Raji (cell line): ENCODE data around the gene CHCHD3.

Experiments used
- POLR2A ChIP-seq: IDR thresholded peaks from 2 replicates; pipeline ENCODE4 v1.6.1; 2011; ENCODE audit warnings: low read depth, low read length, control low read depth; ENCODE audit not compliant: insufficient read depth

CHCHD3 gene

GRCh38 chr7:132939495-132939894, 142.4 kb downstream of the CHCHD3 start:
- no peak for TF ChIP-seq POLR2A

GRCh38 chr7:132937286-132937685, 144.6 kb downstream of the CHCHD3 start:
- no peak for TF ChIP-seq POLR2A

GRCh38 chr7:132935608-132936007, 146.3 kb downstream of the CHCHD3 start:
- no peak for TF ChIP-seq POLR2A

GRCh38 chr7:132934017-132934416, 147.9 kb downstream of the CHCHD3 start:
- no peak for TF ChIP-seq POLR2A

GRCh38 chr7:132933072-132933458, 148.8 kb downstream of the CHCHD3 start:
- TF ChIP-seq POLR2A, result no peak

- TF ChIP-seq POLR2A, result no peak
Measured at GRCh38 chr7:132932296-132933071, 149.4 kb downstream of the CHCHD3 start.

GRCh38 chr7:132930881-132931280, 151.0 kb downstream of the CHCHD3 start:
- TF ChIP-seq POLR2A, result no peak

- no peak for TF ChIP-seq POLR2A
Measured at GRCh38 chr7:132919771-132920170, 162.1 kb downstream of the CHCHD3 start.

GRCh38 chr7:132915647-132916046, 166.2 kb downstream of the CHCHD3 start:
- no peak for TF ChIP-seq POLR2A

GRCh38 chr7:132910657-132911056, 171.2 kb downstream of the CHCHD3 start:
- no peak for TF ChIP-seq POLR2A

GRCh38 chr7:132907380-132907940, 174.4 kb downstream of the CHCHD3 start:
- no peak for TF ChIP-seq POLR2A

- no peak for TF ChIP-seq POLR2A
Measured at GRCh38 chr7:132906193-132906835, 175.6 kb downstream of the CHCHD3 start.

- TF ChIP-seq POLR2A, result no peak
Measured at GRCh38 chr7:132904209-132904608, 177.7 kb downstream of the CHCHD3 start.

GRCh38 chr7:132901241-132901640, 180.6 kb downstream of the CHCHD3 start:
- no peak for TF ChIP-seq POLR2A

- TF ChIP-seq POLR2A, result no peak
Measured at GRCh38 chr7:132899833-132900232, 182.1 kb downstream of the CHCHD3 start.

GRCh38 chr7:132897093-132897687, 184.7 kb downstream of the CHCHD3 start:
- TF ChIP-seq POLR2A, result no peak
